H1 (cell line): Measurements from ENCODE around the gene RMDN2. TPM values are rescaled to one million over a fixed set of nuclear protein-coding genes. Genes with fewer than 3 reads are reported as not detected.

ENCODE experiments used
- CTCF ChIA-PET: fragments of 300-600 bp; sonication (Branson Sonifier 250); formaldehyde crosslinking; loops from one replicate; lab custom pipeline; 2021; ENCODE audit not compliant: partially characterized antibody; lab: Charles Lee
- POLR2A ChIA-PET: fragments of 300-600 bp; sonication (Branson Sonifier 250); formaldehyde crosslinking; loops from one replicate; lab custom pipeline; 2021; ENCODE audit warnings: inconsistent platforms; ENCODE audit not compliant: partially characterized antibody; lab: Charles Lee
- DNase-seq, 2 experiments: peaks; one replicate each; pipeline versions ENCODE4 v3.0.0 to v3.0.0-alpha.2; 2010 to 2022; ENCODE audit warnings: low spot score in 2 of 2, low read depth in 1 of 2, mixed read lengths in 1 of 2
- FAIRE-seq: peaks from 2 replicates; lab custom pipeline; 2011; peaks lifted over from hg19 to GRCh38; lab: Jason Lieb, UNC
- H2AFZ ChIP-seq: 2 replicates; pipeline ENCODE4 v1.8.1; 2012; ENCODE audit warnings: low read length, inconsistent platforms
- H2AK5ac ChIP-seq: 2 replicates; pipeline ENCODE4 v1.6.1; 2013; ENCODE audit warnings: low read depth, low read length
- H2BK120ac ChIP-seq: replicated peaks from 2 replicates; pipeline ENCODE3; 2013; ENCODE audit warnings: low read depth, low read length, inconsistent platforms
- H2BK12ac ChIP-seq: 2 replicates; pipeline ENCODE4 v1.6.1; 2013; ENCODE audit warnings: low read depth, low read length
- H2BK15ac ChIP-seq: 2 replicates; pipeline ENCODE4 v1.6.1; 2013; ENCODE audit warnings: low read length
- H2BK20ac ChIP-seq: 2 replicates; pipeline ENCODE4 v1.6.1; 2013; ENCODE audit warnings: low read length
- H2BK5ac ChIP-seq: 2 replicates; pipeline ENCODE4 v1.6.1; 2013; ENCODE audit warnings: low read depth, low read length
- H3K14ac ChIP-seq: 2 replicates; pipeline ENCODE4 v1.6.1; 2013; ENCODE audit warnings: inconsistent platforms; ENCODE audit not compliant: insufficient read length
- H3K18ac ChIP-seq: 2 replicates; pipeline ENCODE4 v1.6.1; 2013; ENCODE audit warnings: low read length; ENCODE audit errors: extremely low read depth
- H3K23ac ChIP-seq: 2 replicates; pipeline ENCODE4 v1.6.1; 2013; ENCODE audit warnings: inconsistent platforms; ENCODE audit not compliant: insufficient read length
- H3K23me2 ChIP-seq: 2 replicates; pipeline ENCODE4 v1.6.1; 2013; ENCODE audit warnings: low read depth, low read length
- H3K27ac ChIP-seq: 2 replicates; pipeline ENCODE4 v1.6.1; 2011; ENCODE audit warnings: low read depth, low read length, inconsistent platforms
- H3K27me3 ChIP-seq, 4 experiments: replicated peaks in 1 of 4; 1 replicate in 1 of 4; 2 replicates in 3 of 4; pipeline versions ENCODE4 v1.6.1 to v1.8.1; 2011 to 2013; ENCODE audit warnings: low read length in 3 of 4, mild to moderate bottlenecking in 3 of 4, inconsistent platforms in 2 of 4, mixed read lengths in 2 of 4, moderate library complexity in 1 of 4; ENCODE audit not compliant: control insufficient read depth in 3 of 4, insufficient read depth in 3 of 4; ENCODE audit errors: extremely low read depth in 1 of 4
- H3K36me3 ChIP-seq, 4 experiments: 2 replicates each; pipeline versions ENCODE4 v1.6.1 to v1.8.1; 2011 to 2013; ENCODE audit warnings: mild to moderate bottlenecking in 4 of 4, low read length in 3 of 4, moderate library complexity in 2 of 4, control low read depth in 1 of 4, inconsistent platforms in 1 of 4; ENCODE audit not compliant: insufficient read depth in 4 of 4, control insufficient read depth in 2 of 4
- H3K4ac ChIP-seq: replicated peaks from 2 replicates; pipeline ENCODE3; 2013; ENCODE audit warnings: low read length, low read depth, mixed read lengths, inconsistent platforms; ENCODE audit not compliant: insufficient read length
- H3K4me1 ChIP-seq, 4 experiments: replicated peaks in 1 of 4; 1 replicate in 1 of 4; 2 replicates in 3 of 4; pipeline versions ENCODE4 v1.6.1 to v1.8.1; 2011 to 2013; ENCODE audit warnings: low read length in 3 of 4, inconsistent platforms in 2 of 4, mixed read lengths in 1 of 4; ENCODE audit not compliant: insufficient read depth in 4 of 4, control insufficient read depth in 3 of 4
- H3K4me2 ChIP-seq, 2 experiments: 2 replicates each; pipeline versions ENCODE4 v1.6.1 to v1.8.1; 2011 to 2013; ENCODE audit warnings: low read depth in 2 of 2, low read length in 2 of 2, control low read depth in 1 of 2, inconsistent platforms in 1 of 2, mild to moderate bottlenecking in 1 of 2; ENCODE audit not compliant: insufficient read depth in 1 of 2
- H3K4me3 ChIP-seq, 4 experiments: fragments of 200-600, 300-600 bp in 1 of 4; sonication (generic), shearing (Covaris generic), sonication (Bioruptor Twin) in 1 of 4; 2 replicates each; pipeline versions ENCODE4 v1.5.1 to v1.8.1; 2011 to 2016; ENCODE audit warnings: low read length in 4 of 4, low read depth in 3 of 4, control low read depth in 2 of 4, inconsistent platforms in 2 of 4, mild to moderate bottlenecking in 2 of 4, mixed read lengths in 1 of 4, moderate library complexity in 1 of 4; ENCODE audit not compliant: insufficient read depth in 2 of 4; ENCODE audit errors: extremely low read depth in 1 of 4
- H3K56ac ChIP-seq: replicated peaks from 2 replicates; pipeline ENCODE3; 2013; ENCODE audit warnings: low read depth, mild to moderate bottlenecking, mixed read lengths, low read length, inconsistent platforms; ENCODE audit not compliant: insufficient read length
- H3K79me1 ChIP-seq: 2 replicates; pipeline ENCODE4 v1.6.1; 2013; ENCODE audit warnings: low read depth, low read length, control low read depth
- H3K79me2 ChIP-seq, 2 experiments: 2 replicates each; pipeline versions ENCODE4 v1.6.1 to v1.8.1; 2012 to 2013; ENCODE audit warnings: low read length in 2 of 2, mild to moderate bottlenecking in 2 of 2, inconsistent platforms in 1 of 2; ENCODE audit not compliant: insufficient read depth in 2 of 2, control insufficient read depth in 1 of 2
- H3K9ac ChIP-seq, 4 experiments: replicated peaks in 1 of 4; 1 replicate in 1 of 4; 2 replicates in 3 of 4; pipeline versions ENCODE4 v1.6.1 to v1.8.1; 2011 to 2013; ENCODE audit warnings: low read depth in 3 of 4, low read length in 3 of 4, control low read depth in 2 of 4, mild to moderate bottlenecking in 2 of 4, moderate library complexity in 2 of 4, inconsistent platforms in 1 of 4; ENCODE audit errors: extremely low read depth in 1 of 4
- H3K9me3 ChIP-seq, 2 experiments: 2 replicates each; pipeline versions ENCODE4 v1.6.1 to v1.8.1; 2012 to 2013; ENCODE audit warnings: mild to moderate bottlenecking in 2 of 2, moderate library complexity in 2 of 2, control low read depth in 1 of 2, inconsistent platforms in 1 of 2, low read depth in 1 of 2, low read length in 1 of 2, mixed read lengths in 1 of 2; ENCODE audit not compliant: insufficient read depth in 2 of 2
- H4K20me1 ChIP-seq, 2 experiments: replicated peaks in 1 of 2; 2 replicates each; pipeline versions ENCODE3 to v1.8.1; 2011 to 2013; ENCODE audit warnings: inconsistent platforms in 2 of 2, low read length in 2 of 2, mild to moderate bottlenecking in 1 of 2; ENCODE audit not compliant: insufficient read depth in 2 of 2, control insufficient read depth in 1 of 2
- H4K5ac ChIP-seq: 2 replicates; pipeline ENCODE4 v1.6.1; 2013; ENCODE audit warnings: low read length, low read depth, mixed read lengths, inconsistent platforms; ENCODE audit not compliant: insufficient read length
- H4K8ac ChIP-seq: 2 replicates; pipeline ENCODE4 v1.8.0; 2013; ENCODE audit warnings: mild to moderate bottlenecking, moderate library complexity, low read length, inconsistent platforms; ENCODE audit not compliant: insufficient read depth; ENCODE audit errors: extremely low read depth
- H4K91ac ChIP-seq: replicated peaks from 2 replicates; pipeline ENCODE3; 2013; ENCODE audit warnings: low read length, mixed read lengths, inconsistent platforms; ENCODE audit not compliant: insufficient read length
- BRCA1 ChIP-seq: IDR thresholded peaks from 2 replicates; pipeline ENCODE4 v1.6.1; 2012; ENCODE audit warnings: low read depth, low read length, improper control_type of control experiment
- EP300 ChIP-seq, 2 experiments: IDR thresholded peaks; 1 replicate in 1 of 2; 2 replicates in 1 of 2; pipeline ENCODE4 v1.6.1; 2011 to 2012; ENCODE audit warnings: low read depth in 2 of 2, low read length in 2 of 2, mild to moderate bottlenecking in 2 of 2, borderline replicate concordance in 1 of 2, inconsistent platforms in 1 of 2, moderate library complexity in 1 of 2
- WGBS, 2 experiments: shearing (Covaris generic) in 1 of 2; methylation state at CpG; one replicate each; pipeline versions ENCODE4 v1.1.6 to v1.1.7; 2013 to 2015; ENCODE audit warnings: low lambda C conversion rate in 2 of 2, mixed read lengths in 2 of 2, inconsistent platforms in 1 of 2, low coverage in 1 of 2, missing lambda C conversion rate in 1 of 2; ENCODE audit not compliant: insufficient replicate concordance in 2 of 2, insufficient coverage in 1 of 2, insufficient read length in 1 of 2; ENCODE audit errors: extremely low coverage in 1 of 2, missing lambda C conversion rate in 1 of 2; 5-methylcytosine and 5-hydroxymethylcytosine counted together
- polyA plus RNA-seq, 7 experiments: library from polyadenylated mRNA; depleted of rRNA in 3 of 7; stranded (reverse) in 5 of 7; unstranded in 2 of 7; fragments of >200 nt in 5 of 7; fragments of 200-250 nt in 2 of 7; gene quantifications; 1 replicate in 5 of 7; 2 replicates in 1 of 7; 4 replicates in 1 of 7; pipeline versions ENCODE4 v1.2.1 to v1.2.3, GENCODE V29; 2011 to 2013; ENCODE audit warnings: missing spikeins in 2 of 7, mixed read lengths in 2 of 7
- total RNA-seq: library from RNA; stranded (reverse); fragmentation: NEBNext Ultra II Directional; extraction: Animal tissue kit (Norgen Biotek cat#: 25700); gene quantifications from 2 replicates; pipeline ENCODE4 v1.2.1, GENCODE V29; 2021

The RMDN2 gene
- total and polyA plus RNA-seq, 2 of the 8 experiments (the other 6 are each of a cell fraction or from before 2014, with no cell fraction given) = 0.53 to 3.0 TPM

DNA sequence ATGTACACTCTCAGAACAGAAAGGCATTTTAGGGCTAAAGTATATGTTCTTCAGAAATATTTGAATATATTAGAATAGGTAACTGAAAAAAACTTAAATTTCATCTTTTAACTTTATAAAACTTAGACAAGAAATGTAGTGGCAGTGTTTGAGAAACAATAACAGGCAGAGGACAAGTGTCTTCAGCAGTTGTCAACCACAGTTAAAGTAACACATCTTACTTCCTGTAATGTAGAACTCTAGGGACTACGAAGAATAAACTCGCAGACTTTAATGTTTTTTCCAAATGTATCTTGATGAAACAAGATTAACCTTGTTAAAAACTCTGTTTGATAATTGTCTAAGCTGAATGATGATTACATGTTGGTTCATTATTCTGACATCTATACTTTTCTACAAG is 50.7 kb downstream of the RMDN2 start:
- Histone ChIP-seq H4K91ac (no peak overlapping the region), H3K4ac (no peak overlapping the region), H2BK5ac (no peak overlapping the region), H2BK12ac (no peak overlapping the region), H4K8ac (no peak overlapping the region), H3K23me2 (no peaks in the 10 kb centered on the region), H3K23ac (no peak overlapping the region), H3K36me3 (no peaks in the 10 kb centered on the region), H4K5ac (no peak overlapping the region), H2BK120ac (no peak overlapping the region), H3K79me1 (no peaks in the 10 kb centered on the region), H2AK5ac (no peak overlapping the region)
- FAIRE-seq = no peak
- 89% methylated on average over 2 of the region's 2 CpGs; no CpG with 5 or more reads in 1 of the 2 experiments for WGBS, 2 experiments
- TF ChIP-seq BRCA1 (no peak), EP300 (IDR thresholded peaks at IDR 0.05; ENCODE audit: borderline replicate concordance in 1 of 2, low read depth in 2 of 2, low read length in 2 of 2) (no peak)
- TF ChIP-seq, all 59 proteins: peak for 0
- H3K56ac ChIP-seq = no peak overlapping the region
- peaks cover 0 to 11% of the 10 kb centered on the region in 2 experiments; a peak in 1 of 4 replicates for H3K9me3 ChIP-seq
- H3K79me2 ChIP-seq = no peaks in the 10 kb centered on the region
- no peak overlapping the region for H3K27ac ChIP-seq
- no peak for DNase-seq
- H3K4me2 ChIP-seq = no peak overlapping the region
- CTCF ChIA-PET = interaction anchor here (1.0 kb wide), 1 partner anchor 14 kb away, joined by 4 read pairs; no protein-coding TSS in a partner anchor
- H3K4me3 ChIP-seq = no peak overlapping the region
- POLR2A ChIA-PET = no interaction called here
- no peaks in the 10 kb centered on the region for H4K20me1 ChIP-seq
- H3K9ac ChIP-seq = no peak overlapping the region
- peaks cover 0 to 4% (median 3%) of the 10 kb centered on the region in 4 experiments; a peak in 2 of 7 replicates for H3K4me1 ChIP-seq
- no peak overlapping the region for H2BK15ac ChIP-seq
- no peak overlapping the region for H2BK20ac ChIP-seq
- peaks cover 0 to 1% (median 0%) of the 10 kb centered on the region in 4 experiments; a peak in 1 of 7 replicates for H3K27me3 ChIP-seq
- H3K18ac ChIP-seq = no peak overlapping the region
- H3K14ac ChIP-seq = no peak overlapping the region
- H2AFZ ChIP-seq = no peak overlapping the region
